Measurements from ENCODE around the gene BCAS3. TPM values are rescaled to one million over a fixed set of nuclear protein-coding genes. Genes with fewer than 3 reads are reported as not detected.

The BCAS3 gene
- total RNA-seq, 2 donors from 2014 or later: 28.0 to 37.7 TPM

GRCh38 chr17:61325382-61326073 lies 647.9 kb downstream of the BCAS3 start:
- Histone ChIP-seq H3K27ac (ENCODE audit: low read depth, low read length) (no peak overlapping the region), H3K9ac (ENCODE audit: extremely low read depth, low read length, poor library complexity, severe bottlenecking) (no peak overlapping the region), H3K27me3 (ENCODE audit: control insufficient read depth, insufficient read depth, low read length, poor library complexity, severe bottlenecking) (no peaks in the 10 kb centered on the region), H3K4me1 (ENCODE audit: control insufficient read depth, insufficient read depth, low read length) (peaks cover 5% of the 10 kb centered on the region), H3K4me3 (ENCODE audit: low read length) (no peak overlapping the region), H3K36me3 (ENCODE audit: control insufficient read depth, insufficient read depth, low read length) (no peaks in the 10 kb centered on the region), H3K9me3 (ENCODE audit: control insufficient read depth, low read length) (no peaks in the 10 kb centered on the region)
- H3K4me1 Mint-ChIP-seq: peaks cover 19% of the 10 kb centered on the region
- WGBS, 2 experiments (ENCODE audit: insufficient coverage in 1 of 2, insufficient read length in 1 of 2): 48 to 80% methylated on average over 2 to 4 of the region's 6 CpGs
- no peak overlapping the region for H3K4me3 Mint-ChIP-seq
- no peaks in the 10 kb centered on the region for H3K36me3 Mint-ChIP-seq (ENCODE audit: low read depth)
- no peak for TF ChIP-seq CTCF (conservative IDR thresholded peaks at IDR 0.05)
- H3K27me3 Mint-ChIP-seq (ENCODE audit: insufficient read depth): peaks cover 2% of the 10 kb centered on the region
- DNase-seq: no peak
- H3K9me3 Mint-ChIP-seq: no peaks in the 10 kb centered on the region
- no peak overlapping the region for H3K27ac Mint-ChIP-seq

GRCh38 chr17:61326330-61326729 lies 648.7 kb downstream of the BCAS3 start:
- Histone ChIP-seq H3K27me3 (ENCODE audit: control insufficient read depth, insufficient read depth, low read length, poor library complexity, severe bottlenecking) (no peaks in the 10 kb centered on the region), H3K9ac (ENCODE audit: extremely low read depth, low read length, poor library complexity, severe bottlenecking) (no peak overlapping the region), H3K27ac (ENCODE audit: low read depth, low read length) (no peak overlapping the region), H3K9me3 (ENCODE audit: control insufficient read depth, low read length) (no peaks in the 10 kb centered on the region), H3K4me1 (ENCODE audit: control insufficient read depth, insufficient read depth, low read length) (peaks cover 5% of the 10 kb centered on the region), H3K36me3 (ENCODE audit: control insufficient read depth, insufficient read depth, low read length) (no peaks in the 10 kb centered on the region), H3K4me3 (ENCODE audit: low read length) (no peak overlapping the region)
- H3K4me3 Mint-ChIP-seq: no peak overlapping the region
- no peak overlapping the region for H3K27ac Mint-ChIP-seq
- DNase-seq: no peak
- 96 to 100% methylated on average over 1 to 3 of the region's 3 CpGs for WGBS, 2 experiments (ENCODE audit: insufficient coverage in 1 of 2, insufficient read length in 1 of 2)
- H3K27me3 Mint-ChIP-seq (ENCODE audit: insufficient read depth): peaks cover 6% of the 10 kb centered on the region
- no peaks in the 10 kb centered on the region for H3K9me3 Mint-ChIP-seq
- H3K36me3 Mint-ChIP-seq (ENCODE audit: low read depth): no peaks in the 10 kb centered on the region
- peaks cover 19% of the 10 kb centered on the region for H3K4me1 Mint-ChIP-seq
- no peak for TF ChIP-seq CTCF (conservative IDR thresholded peaks at IDR 0.05)

GRCh38 chr17:61328351-61328750 lies 650.7 kb downstream of the BCAS3 start:
- Mint-ChIP-seq H3K27me3 (ENCODE audit: insufficient read depth) (peaks cover 9% of the 10 kb centered on the region), H3K27ac (no peak overlapping the region)

More at GRCh38 chr17:61328351-61328750, 650.7 kb downstream of the BCAS3 start:
- H3K4me1 ChIP-seq (ENCODE audit: control insufficient read depth, insufficient read depth, low read length): peaks cover 5% of the 10 kb centered on the region
- no peaks in the 10 kb centered on the region for H3K9me3 Mint-ChIP-seq
- H3K4me3 ChIP-seq (ENCODE audit: low read length): no peak overlapping the region
- H3K9me3 ChIP-seq (ENCODE audit: control insufficient read depth, low read length): no peaks in the 10 kb centered on the region
- H3K36me3 ChIP-seq (ENCODE audit: control insufficient read depth, insufficient read depth, low read length): no peaks in the 10 kb centered on the region
- no peaks in the 10 kb centered on the region for H3K36me3 Mint-ChIP-seq (ENCODE audit: low read depth)
- 91 to 92% methylated on average over 6 of the region's 6 CpGs for WGBS, 2 experiments (ENCODE audit: insufficient coverage in 1 of 2, insufficient read length in 1 of 2)
- no peak for DNase-seq
- no peak overlapping the region for H3K27ac ChIP-seq (ENCODE audit: low read depth, low read length)
- H3K4me1 Mint-ChIP-seq: peaks cover 11% of the 10 kb centered on the region
- H3K4me3 Mint-ChIP-seq: no peak overlapping the region
- H3K27me3 ChIP-seq (ENCODE audit: control insufficient read depth, insufficient read depth, low read length, poor library complexity, severe bottlenecking): no peaks in the 10 kb centered on the region
- H3K9ac ChIP-seq (ENCODE audit: extremely low read depth, low read length, poor library complexity, severe bottlenecking): no peak overlapping the region
- no peak for TF ChIP-seq CTCF (conservative IDR thresholded peaks at IDR 0.05)
